HepG2 (cell line): Measurements from ENCODE around the gene EIF5A. TPM values are rescaled to one million over a fixed set of nuclear protein-coding genes. Genes with fewer than 3 reads are reported as not detected.
A peak's percentile ranks its signal among the peaks of the same experiment; 100 is the strongest.

Experiments used
- ETV5 ChIP-seq: IDR thresholded peaks from 2 replicates; pipeline ENCODE4 v1.6.1; 2018; ENCODE audit warnings: missing biosample characterization, missing genetic modification reagents, inconsistent platforms, borderline replicate concordance
- ISX ChIP-seq: sonication (generic); formaldehyde crosslinking; conservative IDR thresholded peaks from 2 replicates; pipeline ENCODE4 v1.5.0; 2020; ENCODE audit warnings: missing genetic modification reagents
- MBD4 ChIP-seq: IDR thresholded peaks from 2 replicates; pipeline ENCODE4 v1.6.1; 2012; ENCODE audit warnings: low read length, inconsistent platforms, borderline replicate concordance
- NCOA5 ChIP-seq: sonication (generic); formaldehyde crosslinking; IDR thresholded peaks from 2 replicates; pipeline ENCODE4 v1.4.0; 2020; ENCODE audit warnings: missing genetic modification reagents
- REPIN1 ChIP-seq: sonication (generic); formaldehyde crosslinking; IDR thresholded peaks from 2 replicates; pipeline ENCODE4 v1.8.0; 2022; ENCODE audit warnings: missing genetic modification reagents, low read depth, mild to moderate bottlenecking, borderline replicate concordance
- SMAD1 ChIP-seq: sonication (generic); formaldehyde crosslinking; IDR thresholded peaks from 2 replicates; pipeline ENCODE4 v1.4.0; 2020; ENCODE audit warnings: missing genetic modification reagents, low read depth, mild to moderate bottlenecking, borderline replicate concordance
- ZKSCAN1 ChIP-seq: fragments of 150-350 bp; IDR thresholded peaks from 2 replicates; pipeline ENCODE4 v1.6.1; 2014; ENCODE audit warnings: low read length
- ZNF138 ChIP-seq: sonication (generic); formaldehyde crosslinking; IDR thresholded peaks from 2 replicates; pipeline ENCODE4 v1.5.0; 2020; ENCODE audit warnings: mild to moderate bottlenecking, low read depth, missing genetic modification reagents
- ZNF17 ChIP-seq: sonication (generic); formaldehyde crosslinking; IDR thresholded peaks from 2 replicates; pipeline ENCODE4 v1.5.0; 2020; ENCODE audit warnings: mild to moderate bottlenecking, missing genetic modification reagents
- ZNF629 ChIP-seq: sonication (generic); formaldehyde crosslinking; conservative IDR thresholded peaks from 2 replicates; pipeline ENCODE4 v1.5.0; 2020; ENCODE audit warnings: missing genetic modification reagents
- ZNF841 ChIP-seq: sonication (generic); formaldehyde crosslinking; IDR thresholded peaks from 2 replicates; pipeline ENCODE4 v1.8.1; 2023; ENCODE audit warnings: missing genetic modification reagents, borderline replicate concordance
- ZSCAN29 ChIP-seq: sonication (generic); formaldehyde crosslinking; conservative IDR thresholded peaks from 2 replicates; pipeline ENCODE4 v1.4.0; 2020; ENCODE audit warnings: mild to moderate bottlenecking, missing genetic modification reagents
- polyA plus RNA-seq, 8 experiments: library from polyadenylated mRNA; depleted of rRNA in 3 of 8; stranded (reverse) in 7 of 8; unstranded in 1 of 8; fragments of >200 nt; fragmentation: Illumina TruSeq in 4 of 8; extraction: Trizol in 4 of 8; gene quantifications; 2 replicates each; pipeline versions ENCODE4 v1.2.1 to v1.2.3, GENCODE V29; 2011 to 2016; ENCODE audit warnings: low read depth in 4 of 8, missing spikeins in 1 of 8, mixed read lengths in 1 of 8; ENCODE audit not compliant: insufficient read depth in 1 of 8
- total RNA-seq, 5 experiments: library from RNA; depleted of rRNA; stranded (reverse); fragments of >200 nt; fragmentation: Illumina TruSeq; extraction: Trizol; gene quantifications; 2 replicates each; pipeline ENCODE4 v1.2.3, GENCODE V29; 2016; ENCODE audit warnings: low read depth in 1 of 5
- TF ChIP-seq, protein P1 (sequence below): sonication (generic); formaldehyde crosslinking; IDR thresholded peaks from 2 replicates; pipeline ENCODE4 v1.8.0; 2022; ENCODE audit warnings: missing genetic modification reagents, mild to moderate bottlenecking, moderate library complexity, borderline replicate concordance
- TF ChIP-seq, protein P2 (sequence below): sonication (generic); formaldehyde crosslinking; IDR thresholded peaks from 2 replicates; pipeline ENCODE4 v1.4.0; 2020; ENCODE audit warnings: missing genetic modification reagents
- TF ChIP-seq, protein P3 (sequence below): sonication (generic); formaldehyde crosslinking; IDR thresholded peaks from 2 replicates; pipeline ENCODE4 v1.4.0; 2020; ENCODE audit warnings: missing genetic modification reagents, borderline replicate concordance
- TF ChIP-seq, protein P4 (sequence below): sonication (generic); formaldehyde crosslinking; IDR thresholded peaks from 2 replicates; pipeline ENCODE4 v1.8.1; 2023; ENCODE audit warnings: mild to moderate bottlenecking, missing genetic modification reagents
- TF ChIP-seq, protein P5 (sequence below): sonication (generic); formaldehyde crosslinking; IDR thresholded peaks from 2 replicates; pipeline ENCODE4 v1.5.0; 2020; ENCODE audit warnings: mild to moderate bottlenecking, missing genetic modification reagents

Gene EIF5A
- total and polyA plus RNA-seq, 2 of the 13 experiments (the other 11 are each of a cell fraction or from before 2014, with no cell fraction given), result 319 to 337 TPM

DNA sequence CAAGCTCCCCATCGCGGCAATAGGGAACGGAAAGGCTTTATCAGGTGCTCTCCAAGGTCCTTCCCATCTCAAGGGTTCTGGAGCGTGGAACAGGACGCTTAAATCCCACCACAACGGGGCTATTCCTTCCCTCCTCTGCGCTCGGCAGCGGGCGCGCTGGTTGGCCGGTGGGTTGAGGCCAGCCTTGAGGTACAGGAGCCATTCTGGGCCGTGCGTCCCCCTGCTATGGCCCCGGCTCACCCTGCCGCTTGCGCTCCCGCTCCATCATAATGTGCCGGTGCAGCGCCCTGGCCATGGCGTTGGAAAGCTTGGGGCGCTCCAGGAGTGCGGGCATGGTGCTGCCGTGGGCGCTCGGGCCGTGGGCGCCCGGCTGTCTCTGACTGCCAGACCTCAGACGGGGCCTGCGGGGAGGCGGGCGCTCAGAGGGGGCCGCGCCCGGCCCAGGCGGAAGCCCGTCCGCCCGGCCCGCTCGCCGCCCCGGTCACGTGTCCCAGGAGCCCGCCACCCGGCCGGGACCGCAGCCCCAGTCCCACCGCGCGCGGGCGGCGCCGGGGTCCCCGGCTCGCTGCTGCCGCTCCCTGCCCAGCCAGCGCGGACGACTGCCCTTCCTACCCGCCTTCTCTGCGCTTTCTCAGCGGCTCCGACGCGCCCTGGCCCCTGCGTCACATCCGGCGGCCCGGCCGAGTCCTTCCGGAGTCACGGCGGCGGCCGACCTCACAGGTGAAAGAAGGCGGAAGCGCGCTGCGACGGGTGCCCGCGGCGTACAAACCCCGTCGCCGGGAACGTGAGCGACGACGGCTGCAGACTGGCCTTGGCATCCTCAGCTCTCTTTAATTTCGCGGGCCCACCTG is 7.5 kb downstream of the EIF5A start, which contains the start of gene GPS2 (continued):
- TF ChIP-seq, protein P1, sequence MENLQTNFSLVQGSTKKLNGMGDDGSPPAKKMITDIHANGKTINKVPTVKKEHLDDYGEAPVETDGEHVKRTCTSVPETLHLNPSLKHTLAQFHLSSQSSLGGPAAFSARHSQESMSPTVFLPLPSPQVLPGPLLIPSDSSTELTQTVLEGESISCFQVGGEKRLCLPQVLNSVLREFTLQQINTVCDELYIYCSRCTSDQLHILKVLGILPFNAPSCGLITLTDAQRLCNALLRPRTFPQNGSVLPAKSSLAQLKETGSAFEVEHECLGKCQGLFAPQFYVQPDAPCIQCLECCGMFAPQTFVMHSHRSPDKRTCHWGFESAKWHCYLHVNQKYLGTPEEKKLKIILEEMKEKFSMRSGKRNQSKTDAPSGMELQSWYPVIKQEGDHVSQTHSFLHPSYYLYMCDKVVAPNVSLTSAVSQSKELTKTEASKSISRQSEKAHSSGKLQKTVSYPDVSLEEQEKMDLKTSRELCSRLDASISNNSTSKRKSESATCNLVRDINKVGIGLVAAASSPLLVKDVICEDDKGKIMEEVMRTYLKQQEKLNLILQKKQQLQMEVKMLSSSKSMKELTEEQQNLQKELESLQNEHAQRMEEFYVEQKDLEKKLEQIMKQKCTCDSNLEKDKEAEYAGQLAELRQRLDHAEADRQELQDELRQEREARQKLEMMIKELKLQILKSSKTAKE (CRISPR knock-in tag), result peak; percentile 52; the same call in 1 of the 2 replicates
- peak; percentile 92 for TF ChIP-seq REPIN1
- TF ChIP-seq, protein P2, sequence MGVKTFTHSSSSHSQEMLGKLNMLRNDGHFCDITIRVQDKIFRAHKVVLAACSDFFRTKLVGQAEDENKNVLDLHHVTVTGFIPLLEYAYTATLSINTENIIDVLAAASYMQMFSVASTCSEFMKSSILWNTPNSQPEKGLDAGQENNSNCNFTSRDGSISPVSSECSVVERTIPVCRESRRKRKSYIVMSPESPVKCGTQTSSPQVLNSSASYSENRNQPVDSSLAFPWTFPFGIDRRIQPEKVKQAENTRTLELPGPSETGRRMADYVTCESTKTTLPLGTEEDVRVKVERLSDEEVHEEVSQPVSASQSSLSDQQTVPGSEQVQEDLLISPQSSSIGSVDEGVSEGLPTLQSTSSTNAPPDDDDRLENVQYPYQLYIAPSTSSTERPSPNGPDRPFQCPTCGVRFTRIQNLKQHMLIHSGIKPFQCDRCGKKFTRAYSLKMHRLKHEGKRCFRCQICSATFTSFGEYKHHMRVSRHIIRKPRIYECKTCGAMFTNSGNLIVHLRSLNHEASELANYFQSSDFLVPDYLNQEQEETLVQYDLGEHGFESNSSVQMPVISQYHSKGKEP (CRISPR knock-in tag), result no peak
- TF ChIP-seq ZNF629, result 0 out of 2 replicates have a peak, but pooled peaks have one; percentile 36
- TF ChIP-seq MBD4, result no peak
- TF ChIP-seq ZNF841 (CRISPR knock-in tag), result no peak
- no peak for TF ChIP-seq ZKSCAN1
- TF ChIP-seq ISX (CRISPR knock-in tag), result no peak; the same call in 1 of the 2 replicates
- peak; percentile 79 for TF ChIP-seq ETV5
- TF ChIP-seq, protein P3, sequence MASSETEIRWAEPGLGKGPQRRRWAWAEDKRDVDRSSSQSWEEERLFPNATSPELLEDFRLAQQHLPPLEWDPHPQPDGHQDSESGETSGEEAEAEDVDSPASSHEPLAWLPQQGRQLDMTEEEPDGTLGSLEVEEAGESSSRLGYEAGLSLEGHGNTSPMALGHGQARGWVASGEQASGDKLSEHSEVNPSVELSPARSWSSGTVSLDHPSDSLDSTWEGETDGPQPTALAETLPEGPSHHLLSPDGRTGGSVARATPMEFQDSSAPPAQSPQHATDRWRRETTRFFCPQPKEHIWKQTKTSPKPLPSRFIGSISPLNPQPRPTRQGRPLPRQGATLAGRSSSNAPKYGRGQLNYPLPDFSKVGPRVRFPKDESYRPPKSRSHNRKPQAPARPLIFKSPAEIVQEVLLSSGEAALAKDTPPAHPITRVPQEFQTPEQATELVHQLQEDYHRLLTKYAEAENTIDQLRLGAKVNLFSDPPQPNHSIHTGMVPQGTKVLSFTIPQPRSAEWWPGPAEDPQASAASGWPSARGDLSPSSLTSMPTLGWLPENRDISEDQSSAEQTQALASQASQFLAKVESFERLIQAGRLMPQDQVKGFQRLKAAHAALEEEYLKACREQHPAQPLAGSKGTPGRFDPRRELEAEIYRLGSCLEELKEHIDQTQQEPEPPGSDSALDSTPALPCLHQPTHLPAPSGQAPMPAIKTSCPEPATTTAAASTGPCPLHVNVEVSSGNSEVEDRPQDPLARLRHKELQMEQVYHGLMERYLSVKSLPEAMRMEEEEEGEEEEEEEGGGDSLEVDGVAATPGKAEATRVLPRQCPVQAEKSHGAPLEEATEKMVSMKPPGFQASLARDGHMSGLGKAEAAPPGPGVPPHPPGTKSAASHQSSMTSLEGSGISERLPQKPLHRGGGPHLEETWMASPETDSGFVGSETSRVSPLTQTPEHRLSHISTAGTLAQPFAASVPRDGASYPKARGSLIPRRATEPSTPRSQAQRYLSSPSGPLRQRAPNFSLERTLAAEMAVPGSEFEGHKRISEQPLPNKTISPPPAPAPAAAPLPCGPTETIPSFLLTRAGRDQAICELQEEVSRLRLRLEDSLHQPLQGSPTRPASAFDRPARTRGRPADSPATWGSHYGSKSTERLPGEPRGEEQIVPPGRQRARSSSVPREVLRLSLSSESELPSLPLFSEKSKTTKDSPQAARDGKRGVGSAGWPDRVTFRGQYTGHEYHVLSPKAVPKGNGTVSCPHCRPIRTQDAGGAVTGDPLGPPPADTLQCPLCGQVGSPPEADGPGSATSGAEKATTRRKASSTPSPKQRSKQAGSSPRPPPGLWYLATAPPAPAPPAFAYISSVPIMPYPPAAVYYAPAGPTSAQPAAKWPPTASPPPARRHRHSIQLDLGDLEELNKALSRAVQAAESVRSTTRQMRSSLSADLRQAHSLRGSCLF (CRISPR knock-in tag), result no peak
- TF ChIP-seq ZNF17 (CRISPR knock-in tag), result no peak
- TF ChIP-seq, protein P4, sequence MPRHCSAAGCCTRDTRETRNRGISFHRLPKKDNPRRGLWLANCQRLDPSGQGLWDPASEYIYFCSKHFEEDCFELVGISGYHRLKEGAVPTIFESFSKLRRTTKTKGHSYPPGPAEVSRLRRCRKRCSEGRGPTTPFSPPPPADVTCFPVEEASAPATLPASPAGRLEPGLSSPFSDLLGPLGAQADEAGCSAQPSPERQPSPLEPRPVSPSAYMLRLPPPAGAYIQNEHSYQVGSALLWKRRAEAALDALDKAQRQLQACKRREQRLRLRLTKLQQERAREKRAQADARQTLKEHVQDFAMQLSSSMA (CRISPR knock-in tag), result peak; percentile 65
- TF ChIP-seq NCOA5 (CRISPR knock-in tag), result 0 out of 2 replicates have a peak, but pooled peaks have one; percentile 79
- no peak for TF ChIP-seq SMAD1 (CRISPR knock-in tag)
- TF ChIP-seq, protein P5, sequence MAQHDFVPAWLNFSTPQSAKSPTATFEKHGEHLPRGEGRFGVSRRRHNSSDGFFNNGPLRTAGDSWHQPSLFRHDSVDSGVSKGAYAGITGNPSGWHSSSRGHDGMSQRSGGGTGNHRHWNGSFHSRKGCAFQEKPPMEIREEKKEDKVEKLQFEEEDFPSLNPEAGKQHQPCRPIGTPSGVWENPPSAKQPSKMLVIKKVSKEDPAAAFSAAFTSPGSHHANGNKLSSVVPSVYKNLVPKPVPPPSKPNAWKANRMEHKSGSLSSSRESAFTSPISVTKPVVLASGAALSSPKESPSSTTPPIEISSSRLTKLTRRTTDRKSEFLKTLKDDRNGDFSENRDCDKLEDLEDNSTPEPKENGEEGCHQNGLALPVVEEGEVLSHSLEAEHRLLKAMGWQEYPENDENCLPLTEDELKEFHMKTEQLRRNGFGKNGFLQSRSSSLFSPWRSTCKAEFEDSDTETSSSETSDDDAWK (CRISPR knock-in tag), result no peak
- TF ChIP-seq ZSCAN29 (CRISPR knock-in tag), result peak; percentile 52; the same call in 1 of the 2 replicates
- TF ChIP-seq ZNF138 (CRISPR knock-in tag), result no peak
